GM12878 (cell line): ENCODE results near the gene RENBP. TPM values are rescaled to one million over a fixed set of nuclear protein-coding genes. Genes with fewer than 3 reads are reported as not detected.

Experiments
- ATAC-seq: fragments of 200-7000 bp; cut with Tn5 transposase; 3 replicates; pipeline ENCODE4 v1.9.1; 2020; ENCODE audit warnings: mild to moderate bottlenecking, moderate library complexity
- BruUV-seq: library from RNA; stranded (reverse); fragments of 400-500 nt; replicated peaks from 2 replicates; lab custom pipeline; 2021; lab: Mats Ljungman, UMichigan
- CTCF ChIA-PET: fragments of 300-600 bp; sonication (Branson Sonifier 250); formaldehyde crosslinking; extraction: SDS; loops from one replicate; lab custom pipeline; 2021; ENCODE audit warnings: inconsistent platforms; lab: Yijun Ruan, JAX
- POLR2A ChIA-PET: fragments of 350-600 bp; formaldehyde crosslinking; extraction: SDS; loops from one replicate; lab custom pipeline; 2021; ENCODE audit warnings: inconsistent platforms; lab: Charles Lee
- RAD21 ChIA-PET: fragments of 300-600 bp; sonication (Branson Sonifier 250); formaldehyde crosslinking; loops from one replicate; lab custom pipeline; 2023; ENCODE audit warnings: antibody characterized with exemption; ENCODE audit not compliant: unreplicated experiment; lab: Charles Lee
- SMC1A ChIA-PET: fragments of 300-600 bp; sonication (Branson Sonifier 250); formaldehyde crosslinking; loops from one replicate; lab custom pipeline; 2023; ENCODE audit not compliant: unreplicated experiment, uncharacterized antibody; lab: Charles Lee
- DNase-seq: peaks from one replicate; pipeline ENCODE4 v3.0.0-alpha.2; 2011; ENCODE audit warnings: low read depth, low spot score
- FAIRE-seq: peaks from 3 replicates; lab custom pipeline; 2011; peaks lifted over from hg19 to GRCh38; lab: Jason Lieb, UNC
- H2AFZ ChIP-seq: 2 replicates; pipeline ENCODE4 v1.6.0; 2011; ENCODE audit warnings: low read depth, low read length, control low read depth; ENCODE audit not compliant: control insufficient read depth
- H3K27ac ChIP-seq: 2 replicates; pipeline ENCODE4 v1.5.1; 2011; ENCODE audit warnings: control low read depth; ENCODE audit not compliant: control insufficient read depth, insufficient read depth
- H3K27me3 ChIP-seq, 2 experiments: replicated peaks in 1 of 2; 2 replicates each; pipeline versions ENCODE4 v1.6.0 to v1.6.1; 2011; ENCODE audit warnings: low read length in 1 of 2; ENCODE audit not compliant: control insufficient read depth in 2 of 2, insufficient read depth in 2 of 2
- H3K36me3 ChIP-seq, 2 experiments: 2 replicates each; pipeline ENCODE4 v1.5.1; 2011; ENCODE audit warnings: low read length in 1 of 2; ENCODE audit not compliant: control insufficient read depth in 2 of 2, insufficient read depth in 2 of 2
- H3K4me1 ChIP-seq: 2 replicates; pipeline ENCODE4 v1.6.1; 2011; ENCODE audit warnings: mild to moderate bottlenecking, low read length, moderate library complexity, mixed read lengths; ENCODE audit not compliant: control insufficient read depth, insufficient read depth
- H3K4me2 ChIP-seq: 2 replicates; pipeline ENCODE4 v1.6.0; 2011; ENCODE audit warnings: control low read depth; ENCODE audit not compliant: control insufficient read depth, insufficient read depth
- H3K4me3 ChIP-seq: fragments of 200-600 bp; sonication (generic); 2 replicates; pipeline ENCODE4 v1.5.1; 2016
- H3K79me2 ChIP-seq: 2 replicates; pipeline ENCODE4 v1.6.0; 2011; ENCODE audit warnings: low read length; ENCODE audit not compliant: control insufficient read depth, insufficient read depth
- H3K9ac ChIP-seq: 2 replicates; pipeline ENCODE4 v1.8.0; 2011; ENCODE audit warnings: low read length, control low read depth, mixed read lengths; ENCODE audit not compliant: control insufficient read depth, insufficient read depth
- H3K9me3 ChIP-seq: replicated peaks from 3 replicates; pipeline ENCODE4 v1.5.1; 2011; ENCODE audit warnings: mild to moderate bottlenecking, low read length; ENCODE audit not compliant: control insufficient read depth, insufficient read depth
- H4K20me1 ChIP-seq: 2 replicates; pipeline ENCODE4 v1.6.0; 2011; ENCODE audit not compliant: control insufficient read depth, insufficient read depth
- BCL3 ChIP-seq: IDR thresholded peaks from 2 replicates; pipeline ENCODE4 v1.6.1; 2011; ENCODE audit warnings: borderline replicate concordance, low read depth, mild to moderate bottlenecking, moderate library complexity, low read length; ENCODE audit not compliant: insufficient read depth, poor library complexity, severe bottlenecking
- NFXL1 ChIP-seq: fragments of 450-650 bp; IDR thresholded peaks from 2 replicates; pipeline ENCODE4 v1.6.1; 2017; ENCODE audit warnings: antibody characterized with exemption, mild to moderate bottlenecking, borderline replicate concordance
- REST ChIP-seq: IDR thresholded peaks from 2 replicates; pipeline ENCODE4 v1.6.1; 2012; ENCODE audit warnings: mild to moderate bottlenecking, low read depth, low read length
- TAF1 ChIP-seq: IDR thresholded peaks from 2 replicates; pipeline ENCODE4 v1.6.1; 2011; ENCODE audit warnings: mild to moderate bottlenecking, low read depth, low read length, borderline replicate concordance
- USF2 ChIP-seq: IDR thresholded peaks from 2 replicates; pipeline ENCODE4 v1.6.1; 2011; ENCODE audit warnings: low read depth, low read length, improper control_type of control experiment, borderline replicate concordance
- ZNF207 ChIP-seq: fragments of 450-650 bp; IDR thresholded peaks from 2 replicates; pipeline ENCODE4 v1.6.1; 2014; ENCODE audit warnings: antibody characterized with exemption, mild to moderate bottlenecking, borderline replicate concordance
- ZNF592 ChIP-seq: fragments of 450-650 bp; IDR thresholded peaks from 2 replicates; pipeline ENCODE4 v1.6.1; 2017; ENCODE audit warnings: mild to moderate bottlenecking, moderate library complexity
- ZSCAN29 ChIP-seq: fragments of 450-650 bp; IDR thresholded peaks from 2 replicates; pipeline ENCODE4 v1.6.1; 2017; ENCODE audit warnings: mild to moderate bottlenecking, moderate library complexity
- ZZZ3 ChIP-seq: IDR thresholded peaks from 2 replicates; pipeline ENCODE4 v1.6.1; 2011; ENCODE audit warnings: low read depth; ENCODE audit not compliant: control insufficient read depth, insufficient read length
- WGBS: methylation state at CpG from one replicate; pipeline ENCODE4 v1.1.6; 2016; ENCODE audit warnings: low lambda C conversion rate; ENCODE audit not compliant: insufficient replicate concordance, insufficient coverage; ENCODE audit errors: missing lambda C conversion rate; 5-methylcytosine and 5-hydroxymethylcytosine counted together
- in situ Hi-C: fragments of 300-500 bp; cut with MboI; formaldehyde crosslinking; loops from 9 replicates; pipeline ENCODE4 v1.14.3; 2018; ENCODE audit warnings: mixed read lengths
- intact Hi-C: fragments of 100-400 bp; cut with micrococcal nuclease; formaldehyde crosslinking; loops from one replicate; pipeline ENCODE4 v1.14.2; 2022; ENCODE audit not compliant: unreplicated experiment
- polyA plus RNA-seq, 11 experiments: library from polyadenylated mRNA; depleted of rRNA in 4 of 11; unstranded in 6 of 11; stranded (reverse) in 5 of 11; fragments of >200 nt; fragmentation: Nextera tagmentation in 4 of 11; fragmentation: Illumina TruSeq in 1 of 11; extraction: Ambion mirVana in 4 of 11; extraction: Trizol in 1 of 11; gene quantifications; 1 replicate in 1 of 11; 2 replicates in 10 of 11; pipeline versions ENCODE4 v1.2.1 to v1.2.3, GENCODE V29; 2011 to 2016; ENCODE audit warnings: inconsistent platforms in 2 of 11, missing spikeins in 2 of 11, low read depth in 1 of 11
- total RNA-seq, 4 experiments: library from RNA; depleted of rRNA in 3 of 4; stranded (reverse); fragments of >200 nt in 3 of 4; fragmentation: Illumina TruSeq in 1 of 4; extraction: Trizol in 1 of 4; gene quantifications; 2 replicates each; pipeline versions ENCODE4 v1.2.1 to v1.2.3, GENCODE V29; 2013 to 2021

RENBP gene
- total and polyA plus RNA-seq, 10 of the 15 experiments (the other 5 are each of a cell fraction or from before 2014, with no cell fraction given) = 0.36 to 4.9 (median 1.8) TPM; not detected in 3

GRCh38 chrX:153926858-153927671 is 17.4 kb downstream of the RENBP start:
- BruUV-seq = no TSS peak
- Histone ChIP-seq H2AFZ (no peak overlapping the region; the same call in 1 of the 2 replicates), H3K4me1 (peaks cover 9% of the 10 kb centered on the region; the same call in 1 of the 2 replicates), H3K9me3 (no peaks in the 10 kb centered on the region; the same call in 2 of the 3 replicates), H3K4me3 (peak overlapping the region; percentile 74), H3K27me3 (no peaks in the 10 kb centered on the region), H3K36me3 (peaks cover 0 to 2% of the 10 kb centered on the region in 2 experiments; a peak in 3 of 4 replicates), H3K9ac (peak overlapping the region; percentile 97), H3K79me2 (peaks cover 39% of the 10 kb centered on the region), H4K20me1 (no peaks in the 10 kb centered on the region), H3K27ac (peak overlapping the region; percentile 98), H3K4me2 (peak overlapping the region; percentile 93)
- intact Hi-C loops = loop anchor here (2.0 to 5.0 kb wide), 4 partner anchors 44 to 445 kb away; partner anchors contain the start of genes ABCD1, BCAP31, FLNA and HCFC1
- in situ Hi-C loops = loop anchor here (10.0 kb wide), 1 partner anchor 58 kb away; no protein-coding TSS in a partner anchor
- ChIA-PET POLR2A (interaction anchor here (0.8 to 5.8 kb wide), 12 partner anchors 8 to 200 kb away, joined by 3 to 68 read pairs (median 4); partner anchors contain the start of genes HCFC1, NAA10, RENBP and TMEM187), CTCF (interaction anchor here (0.6 to 8.7 kb wide), 7 partner anchors 21 to 137 kb away, joined by 3 to 172 read pairs (median 3); partner anchors contain the start of gene RENBP), RAD21 (interaction anchor here (1.1 to 6.2 kb wide), 4 partner anchors 8 to 81 kb away, joined by 3 to 48 read pairs (median 10); partner anchors contain the start of genes HCFC1 and NAA10), SMC1A (interaction anchor here (0.7 to 5.5 kb wide), 4 partner anchors 21 to 133 kb away, joined by 3 to 61 read pairs (median 4); partner anchors contain the start of genes IDH3G and SSR4)
- ATAC-seq = peak; percentile 64
- FAIRE-seq = peak; percentile 88
- DNase-seq = peak; percentile 55
- WGBS = under 1% methylated on average over 29 of the region's 31 CpGs
- TF ChIP-seq ZNF592 (no peak), ZNF207 (no peak), NFXL1 (no peak), ZZZ3 (no peak), REST (no peak), BCL3 (peak; percentile 7), ZSCAN29 (no peak), USF2 (no peak), TAF1 (0 out of 2 replicates have a peak, but pooled peaks have one; percentile 50)
